Cardiac muscle cell (in vitro differentiated cells and primary cell): ENCODE results near the gene SLC35G3. TPM values are rescaled to one million over a fixed set of nuclear protein-coding genes. Genes with fewer than 3 reads are reported as not detected.
A peak's percentile ranks its signal among the peaks of the same experiment; 100 is the strongest.
"Not testable (repeated sequence)": the region's sequence is repeated elsewhere in the genome, so short reads cannot be mapped to it uniquely, and the experiment has no call there.

ENCODE experiments used
- DNase-seq, 2 donors: peaks; one replicate each; pipeline versions ENCODE4 v3.0.0 to v3.0.0-alpha.2; 2010 to 2017; ENCODE audit warnings: low read depth in 1 of 2, low spot score in 1 of 2
- H3K27ac ChIP-seq: fragments of 200-600 bp; sonication (generic); 2 replicates; pipeline ENCODE4 v1.5.1; 2016
- H3K27me3 ChIP-seq: fragments of 200-600 bp; sonication (generic); 2 replicates; pipeline ENCODE4 v1.6.0; 2016; ENCODE audit warnings: control low read depth
- H3K36me3 ChIP-seq: fragments of 200-600 bp; sonication (generic); 2 replicates; pipeline ENCODE4 v1.5.1; 2016; ENCODE audit warnings: control low read depth
- H3K4me1 ChIP-seq: fragments of 200-600 bp; sonication (generic); 2 replicates; pipeline ENCODE4 v1.8.1; 2017; ENCODE audit warnings: low read depth, mild to moderate bottlenecking, mixed run types
- H3K4me3 ChIP-seq: fragments of 200-600 bp; sonication (generic); 2 replicates; pipeline ENCODE4 v1.5.1; 2016; ENCODE audit warnings: mild to moderate bottlenecking
- H3K9me3 ChIP-seq: fragments of 200-600 bp; sonication (generic); 2 replicates; pipeline ENCODE4 v1.5.1; 2017; ENCODE audit warnings: low read depth, mild to moderate bottlenecking, control low read depth
- CTCF ChIP-seq: IDR thresholded peaks from 2 replicates; pipeline ENCODE4 v1.5.1; 2012; ENCODE audit warnings: low read depth, mild to moderate bottlenecking, low read length
- polyA plus RNA-seq: library from polyadenylated mRNA; unstranded; fragments of >200 nt; fragmentation: Nextera tagmentation; extraction: Ambion mirVana; gene quantifications from 2 replicates; pipeline ENCODE4 v1.2.1, GENCODE V29; 2016
- total RNA-seq: library from RNA; depleted of rRNA; stranded (reverse); fragments of >200 nt; gene quantifications from 2 replicates; pipeline ENCODE4 v1.2.3, GENCODE V29; 2016

The SLC35G3 gene
- total and polyA plus RNA-seq, 2 experiments from 2014 or later = 0.65 TPM; not detected in 1

GRCh38 chr17:35240861-35241260 is 46.7 kb upstream of the SLC35G3 start:
- Histone ChIP-seq H3K36me3 (no peaks in the 10 kb centered on the region), H3K4me1 (peaks cover 18% of the 10 kb centered on the region)

DNA sequence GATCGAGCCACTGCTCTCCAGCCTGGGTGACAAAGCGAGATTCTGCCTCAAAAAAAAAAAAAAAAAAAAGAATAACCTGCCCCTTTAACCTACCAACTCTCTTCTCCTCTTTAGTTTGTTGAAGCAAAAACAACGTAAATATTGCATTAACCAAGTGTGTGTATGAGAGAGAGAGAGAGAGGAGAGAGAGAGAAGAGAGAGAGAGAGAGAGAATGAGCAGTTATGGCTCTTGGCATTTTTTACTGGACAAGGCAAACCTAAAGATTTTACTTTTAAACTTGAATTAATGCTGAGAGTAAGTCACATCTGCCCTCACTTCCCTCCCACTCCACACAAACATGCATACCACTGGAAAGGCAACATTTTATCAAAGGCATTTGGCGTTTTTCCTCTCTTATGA is 45.6 kb upstream of the SLC35G3 start:
- Histone ChIP-seq H3K27ac (no peak overlapping the region), H3K27me3 (no peaks in the 10 kb centered on the region), H3K4me1 (peaks cover 14% of the 10 kb centered on the region), H3K36me3 (no peaks in the 10 kb centered on the region), H3K9me3 (no peaks in the 10 kb centered on the region), H3K4me3 (no peak overlapping the region)
- no peak for TF ChIP-seq CTCF
- peak in 1 of 2 donors; percentile 35 for DNase-seq

More at GRCh38 chr17:35240861-35241260, 46.7 kb upstream of the SLC35G3 start:
- TF ChIP-seq CTCF = no peak
- Histone ChIP-seq H3K27ac (no peak overlapping the region), H3K9me3 (no peaks in the 10 kb centered on the region), H3K27me3 (no peaks in the 10 kb centered on the region), H3K4me3 (no peak overlapping the region)
- no peak for DNase-seq

DNA sequence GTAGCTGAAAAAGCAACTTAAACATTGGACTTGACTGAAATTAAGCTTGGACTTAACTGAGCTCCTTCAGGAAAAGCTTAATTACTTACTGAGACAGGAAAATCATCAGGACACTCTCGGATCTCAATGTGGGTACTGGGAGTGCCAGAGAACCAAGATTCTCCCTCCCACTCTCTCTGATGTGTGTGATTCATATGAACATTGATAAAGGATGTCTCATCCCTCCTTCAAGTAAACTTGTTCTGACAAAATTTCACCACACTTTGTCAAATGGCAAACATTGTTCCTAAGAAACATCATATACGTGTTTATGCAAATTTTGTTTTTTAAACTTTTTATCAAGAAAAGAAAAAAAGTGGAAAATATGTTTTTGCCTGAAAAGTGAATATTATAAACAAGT is 44.6 kb upstream of the SLC35G3 start:
- H3K4me3 ChIP-seq = no peak overlapping the region
- peak in 1 of 2 donors; percentile 48 for DNase-seq

GRCh38 chr17:35236821-35237220 is 42.6 kb upstream of the SLC35G3 start:
- no peak overlapping the region for H3K27ac ChIP-seq
- H3K4me1 ChIP-seq = no peaks in the 10 kb centered on the region
- no peaks in the 10 kb centered on the region for H3K36me3 ChIP-seq
- H3K9me3 ChIP-seq = no peaks in the 10 kb centered on the region
- TF ChIP-seq CTCF = no peak
- DNase-seq = peak in 1 of 2 donors; percentile 15
- no peak overlapping the region for H3K4me3 ChIP-seq
- no peaks in the 10 kb centered on the region for H3K27me3 ChIP-seq

More for the DNA sequence above, 44.6 kb upstream of the SLC35G3 start:
- no peaks in the 10 kb centered on the region for H3K36me3 ChIP-seq
- H3K27me3 ChIP-seq = no peaks in the 10 kb centered on the region
- no peak for TF ChIP-seq CTCF
- peaks cover 4% of the 10 kb centered on the region for H3K4me1 ChIP-seq
- no peak overlapping the region for H3K27ac ChIP-seq
- no peaks in the 10 kb centered on the region for H3K9me3 ChIP-seq

- Histone ChIP-seq H3K4me3 (no peak overlapping the region), H3K4me1 (no peaks in the 10 kb centered on the region), H3K36me3 (no peaks in the 10 kb centered on the region), H3K27me3 (no peaks in the 10 kb centered on the region), H3K9me3 (no peaks in the 10 kb centered on the region), H3K27ac (no peak overlapping the region)
- TF ChIP-seq CTCF = no peak
- no peak for DNase-seq
Observed at GRCh38 chr17:35235917-35236316, 41.7 kb upstream of the SLC35G3 start.

DNA sequence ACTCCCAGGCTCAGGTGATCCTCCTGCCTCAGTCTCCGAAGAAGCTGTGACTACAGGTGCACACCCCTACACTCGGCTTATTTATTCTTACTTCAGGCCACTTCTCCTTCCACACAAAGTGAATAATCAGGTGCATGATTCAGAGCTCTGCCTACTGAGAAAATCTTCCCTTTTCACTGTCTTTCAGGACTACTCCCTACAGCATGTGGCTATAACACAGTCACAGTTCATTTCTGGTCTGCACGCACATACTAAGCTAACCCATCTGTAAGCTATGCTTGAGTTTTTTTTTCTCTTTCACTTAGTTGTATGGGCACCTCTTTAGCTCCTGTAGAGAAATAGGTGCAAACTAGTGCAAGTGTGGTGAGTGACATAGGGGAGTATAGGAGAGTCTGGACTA is 41.1 kb upstream of the SLC35G3 start:
- H3K4me1 ChIP-seq = no peaks in the 10 kb centered on the region
- H3K27ac ChIP-seq = no peak overlapping the region
- no peak for DNase-seq
- H3K4me3 ChIP-seq = no peak overlapping the region
- H3K27me3 ChIP-seq = no peaks in the 10 kb centered on the region
- no peak for TF ChIP-seq CTCF
- H3K36me3 ChIP-seq = no peaks in the 10 kb centered on the region
- H3K9me3 ChIP-seq = no peaks in the 10 kb centered on the region

DNA sequence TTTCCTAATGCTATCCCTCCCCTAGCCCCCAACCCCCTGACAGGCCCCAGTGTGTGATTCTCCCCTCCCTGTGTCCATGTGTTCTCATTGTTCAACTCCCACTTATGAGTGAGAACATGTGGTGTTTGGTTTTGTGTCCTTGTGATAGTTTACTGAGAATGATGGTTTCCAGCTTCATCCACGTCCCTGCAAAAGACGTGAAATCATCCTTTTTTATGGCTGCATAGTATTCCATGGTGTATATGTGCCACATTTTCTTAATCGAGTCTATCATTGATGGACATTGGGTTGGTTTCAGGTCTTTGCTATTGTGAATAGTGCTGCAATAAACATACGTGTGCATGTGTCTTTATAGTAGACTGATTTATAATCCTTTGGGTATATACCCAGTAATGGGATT is 40.1 kb upstream of the SLC35G3 start:
- not testable (repeated sequence) for H3K27ac ChIP-seq, H3K27me3 ChIP-seq, H3K9me3 ChIP-seq, H3K36me3 ChIP-seq, DNase-seq, H3K4me3 ChIP-seq, H3K4me1 ChIP-seq
